Activated T-helper 2 cell treated with anti-CD3 and anti-CD28 coated beads, Interferon-gamma antibody, Interleukin-2, Interleukin-4, amounts not matched to agents 10 μg/mL and 5 μg/mL and 100 μg/mL, durations not matched to agents 14 hours and 24 hours and 36 hours (primary cell): ENCODE data around the gene OVAAL. TPM values are rescaled to one million over a fixed set of nuclear protein-coding genes. Genes with fewer than 3 reads are reported as not detected.

Experiments
- DNase-seq: peaks from one replicate; pipeline ENCODE4 v3.0.0; 2021; ENCODE audit warnings: low spot score
- H3K27ac Mint-ChIP-seq: one replicate; pipeline ENCODE4 v1.8.0; 2021; ENCODE audit warnings: mixed read lengths
- H3K27me3 Mint-ChIP-seq: one replicate; pipeline ENCODE4 v1.8.0; 2021; ENCODE audit warnings: low read depth, mixed read lengths
- H3K36me3 Mint-ChIP-seq: one replicate; pipeline ENCODE4 v1.8.0; 2021; ENCODE audit warnings: low read depth, mixed read lengths
- H3K4me1 Mint-ChIP-seq: one replicate; pipeline ENCODE4 v1.8.0; 2021; ENCODE audit warnings: low read depth, mixed read lengths
- H3K4me3 Mint-ChIP-seq: one replicate; pipeline ENCODE4 v1.8.0; 2021; ENCODE audit warnings: low read depth, mild to moderate bottlenecking, moderate library complexity, mixed read lengths
- H3K9me3 Mint-ChIP-seq: one replicate; pipeline ENCODE4 v1.8.0; 2021; ENCODE audit warnings: mixed read lengths
- intact Hi-C: fragments of 100-400 bp; cut with micrococcal nuclease; formaldehyde crosslinking; loops from one replicate; pipeline ENCODE4 v1.15.1; 2023
- total RNA-seq: library from RNA; stranded (reverse); gene quantifications from 2 replicates; pipeline ENCODE4 v1.2.3, GENCODE V29; 2022

The OVAAL gene
- total RNA-seq, 1 donor from 2014 or later = not detected

DNA sequence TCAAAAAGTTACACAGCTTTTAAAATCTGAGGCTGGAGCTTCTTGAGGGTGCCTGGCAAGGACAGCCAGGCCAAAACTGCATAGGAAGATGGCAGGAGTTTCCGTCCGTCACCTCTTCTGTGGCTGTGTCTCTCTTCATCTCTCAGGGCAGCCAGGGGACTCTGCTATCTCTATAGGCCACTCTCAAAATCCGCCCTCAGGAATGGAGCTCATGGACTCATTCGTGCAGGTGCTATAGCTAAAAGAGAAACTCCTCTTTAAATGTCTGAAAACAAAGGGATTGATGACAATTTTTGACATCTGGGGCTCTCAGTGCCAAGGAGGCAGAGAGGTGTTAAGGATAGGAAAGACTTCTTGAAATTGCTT lies 27.2 kb downstream of the OVAAL start:
- Mint-ChIP-seq H3K36me3 (peaks cover 7% of the 10 kb centered on the region), H3K9me3 (peaks cover 11% of the 10 kb centered on the region), H3K27ac (peak overlapping the region; percentile 86), H3K27me3 (no peaks in the 10 kb centered on the region), H3K4me3 (peak overlapping the region; percentile 20), H3K4me1 (peaks cover 26% of the 10 kb centered on the region)
- no peak for DNase-seq
- intact Hi-C loops = loop anchor here (1.0 to 5.0 kb wide), 2 partner anchors 14 to 46 kb away; partner anchors contain the start of gene XPR1

DNA sequence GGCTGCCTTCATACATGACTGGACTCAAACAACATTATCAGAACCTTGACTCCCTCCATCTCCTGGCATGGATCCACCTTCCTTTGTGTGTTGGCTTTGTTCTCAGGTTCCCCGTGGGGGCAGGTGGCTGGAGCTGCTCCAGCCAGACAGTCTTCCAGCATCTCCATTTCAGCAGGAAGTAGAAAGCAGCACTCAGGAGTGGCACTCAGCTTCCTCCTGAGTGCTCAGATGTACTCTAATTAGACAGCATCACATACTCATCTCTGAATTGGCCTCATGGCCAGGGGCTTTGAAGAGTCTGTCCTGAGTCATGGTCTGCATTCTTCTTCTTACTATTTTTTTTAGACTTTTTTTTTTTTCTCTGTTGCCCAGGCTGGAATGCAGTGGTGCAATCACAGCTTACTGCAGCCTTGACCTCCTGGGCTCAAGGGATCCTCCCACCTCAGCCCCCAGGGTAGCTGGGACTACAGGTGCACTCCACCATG lies 27.9 kb downstream of the OVAAL start:
- Mint-ChIP-seq H3K4me3 (no peak overlapping the region), H3K9me3 (peaks cover 11% of the 10 kb centered on the region), H3K4me1 (peaks cover 26% of the 10 kb centered on the region), H3K27ac (peak overlapping the region; percentile 72), H3K36me3 (peaks cover 7% of the 10 kb centered on the region), H3K27me3 (no peaks in the 10 kb centered on the region)
- intact Hi-C loops = loop anchor here (1.0 to 5.0 kb wide), 2 partner anchors 14 to 46 kb away; partner anchors contain the start of gene XPR1
- DNase-seq = no peak

DNA sequence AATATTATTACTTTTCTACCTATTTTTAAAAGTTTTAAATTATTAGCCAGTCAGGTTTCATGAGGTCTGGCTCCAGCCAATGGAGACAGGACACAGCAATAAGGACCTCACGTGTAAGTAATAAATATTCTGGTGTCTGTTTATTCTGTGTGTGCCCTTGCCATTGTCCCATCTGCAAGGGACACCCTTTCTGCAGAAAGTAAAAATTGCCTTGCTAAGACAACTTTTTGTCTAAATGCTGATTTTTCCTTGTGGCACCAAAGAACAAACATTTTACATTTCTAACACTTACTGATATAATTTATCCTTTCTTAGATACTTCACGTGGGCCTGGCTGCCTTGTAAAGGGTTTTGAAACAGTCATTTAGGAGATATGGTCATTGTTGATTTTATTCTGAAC lies 29.4 kb downstream of the OVAAL start:
- DNase-seq = no peak
- peaks cover 26% of the 10 kb centered on the region for H3K4me1 Mint-ChIP-seq
- no peaks in the 10 kb centered on the region for H3K27me3 Mint-ChIP-seq
- H3K36me3 Mint-ChIP-seq = peaks cover 7% of the 10 kb centered on the region
- no peak overlapping the region for H3K4me3 Mint-ChIP-seq
- H3K9me3 Mint-ChIP-seq = peaks cover 11% of the 10 kb centered on the region
- intact Hi-C loops = loop anchor here (5.0 kb wide), 1 partner anchor 44 kb away; the partner anchor contains the start of gene XPR1
- H3K27ac Mint-ChIP-seq = no peak overlapping the region

DNA sequence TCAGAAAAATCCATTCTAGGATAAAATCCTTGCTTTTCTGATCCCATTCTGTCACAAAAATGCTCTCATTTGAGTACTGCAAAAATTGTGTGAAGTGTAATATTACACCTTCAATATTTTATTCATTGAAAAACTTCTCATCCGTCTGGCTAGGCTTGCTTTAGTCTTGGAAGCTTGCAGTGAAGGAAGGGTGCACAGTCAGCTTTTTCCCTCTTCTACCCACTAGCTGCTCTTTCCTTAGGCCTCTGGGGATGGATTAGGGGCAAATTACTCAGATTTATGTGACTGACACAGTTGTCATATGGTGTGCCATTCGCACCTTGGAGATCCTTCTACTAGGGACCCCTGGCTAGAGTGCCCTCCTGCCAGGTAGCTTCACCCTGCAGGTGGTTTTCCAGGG lies 32.1 kb downstream of the OVAAL start:
- intact Hi-C loops = no loop called here
- Mint-ChIP-seq H3K27me3 (no peaks in the 10 kb centered on the region), H3K4me1 (peaks cover 9% of the 10 kb centered on the region), H3K36me3 (peaks cover 7% of the 10 kb centered on the region), H3K4me3 (no peak overlapping the region), H3K9me3 (peaks cover 11% of the 10 kb centered on the region), H3K27ac (no peak overlapping the region)
- no peak for DNase-seq

DNA sequence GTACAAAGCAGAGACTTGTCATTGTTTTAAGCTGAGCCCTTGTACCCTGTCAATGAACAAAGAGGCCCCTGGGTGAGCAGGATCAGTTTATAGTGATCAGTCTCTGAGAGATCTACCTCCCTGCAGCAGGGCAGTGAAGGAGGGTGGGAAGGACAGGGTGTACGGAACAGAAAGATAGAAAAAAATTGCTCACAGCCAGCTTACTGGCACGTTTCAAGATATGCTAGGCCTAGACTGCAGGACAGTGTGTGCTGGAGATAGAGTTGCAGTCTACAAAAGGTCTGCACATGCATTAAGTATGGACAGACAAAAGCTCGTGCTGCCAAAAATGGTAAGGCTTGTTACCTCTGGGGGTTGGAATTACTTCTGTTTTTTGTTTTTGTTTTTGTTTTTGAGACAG lies 34.6 kb downstream of the OVAAL start:
- no peaks in the 10 kb centered on the region for H3K4me1 Mint-ChIP-seq
- no peak overlapping the region for H3K27ac Mint-ChIP-seq
- intact Hi-C loops = no loop called here
- DNase-seq = no peak
- no peak overlapping the region for H3K4me3 Mint-ChIP-seq
- H3K36me3 Mint-ChIP-seq = no peaks in the 10 kb centered on the region
- H3K9me3 Mint-ChIP-seq = no peaks in the 10 kb centered on the region
- peaks cover 6% of the 10 kb centered on the region for H3K27me3 Mint-ChIP-seq

DNA sequence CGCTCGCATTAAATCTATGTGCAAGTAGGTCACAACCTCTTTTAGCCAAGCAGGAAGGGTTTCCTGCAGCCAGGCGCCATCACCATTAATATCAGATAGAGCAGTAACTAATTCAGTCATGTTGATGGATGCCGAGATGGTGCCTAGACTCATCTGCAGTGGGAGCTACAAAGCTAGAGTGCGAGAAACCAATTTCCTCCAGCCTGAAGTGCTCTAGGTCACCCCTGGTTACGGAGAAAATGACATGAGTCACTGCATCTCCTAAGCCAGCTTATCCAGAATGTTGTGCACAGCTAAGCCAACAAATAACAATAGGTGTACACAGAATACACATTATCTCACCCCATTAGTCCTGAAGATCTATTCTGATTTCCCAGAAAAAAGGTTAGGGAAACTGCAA lies 36.0 kb downstream of the OVAAL start:
- Mint-ChIP-seq H3K27me3 (peaks cover 9% of the 10 kb centered on the region), H3K4me3 (no peak overlapping the region), H3K9me3 (no peaks in the 10 kb centered on the region), H3K36me3 (no peaks in the 10 kb centered on the region), H3K4me1 (no peaks in the 10 kb centered on the region), H3K27ac (no peak overlapping the region)
- DNase-seq = no peak
- intact Hi-C loops = no loop called here

DNA sequence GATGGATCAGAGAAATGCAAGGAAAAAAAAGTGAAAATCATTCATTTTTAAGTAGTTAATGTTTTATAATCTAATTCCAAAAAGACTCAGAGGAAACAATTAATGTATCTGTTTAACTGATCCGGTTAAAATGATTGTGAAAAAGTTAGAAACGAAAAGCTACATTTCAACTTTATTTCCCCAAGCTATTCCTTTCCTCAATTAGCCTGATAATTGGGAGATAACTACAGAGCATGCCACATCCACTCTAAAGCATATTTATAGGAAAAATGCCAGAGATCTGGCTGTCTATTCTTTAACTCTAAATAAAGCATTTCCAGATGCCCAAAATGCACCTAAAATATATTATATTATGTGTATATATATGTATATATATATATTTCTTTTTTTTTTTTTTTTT lies 37.2 kb downstream of the OVAAL start:
- intact Hi-C loops = no loop called here
- no peak for DNase-seq
- no peaks in the 10 kb centered on the region for H3K36me3 Mint-ChIP-seq
- H3K27ac Mint-ChIP-seq = no peak overlapping the region
- peaks cover 11% of the 10 kb centered on the region for H3K27me3 Mint-ChIP-seq
- H3K4me1 Mint-ChIP-seq = no peaks in the 10 kb centered on the region
- no peaks in the 10 kb centered on the region for H3K9me3 Mint-ChIP-seq
- H3K4me3 Mint-ChIP-seq = no peak overlapping the region

DNA sequence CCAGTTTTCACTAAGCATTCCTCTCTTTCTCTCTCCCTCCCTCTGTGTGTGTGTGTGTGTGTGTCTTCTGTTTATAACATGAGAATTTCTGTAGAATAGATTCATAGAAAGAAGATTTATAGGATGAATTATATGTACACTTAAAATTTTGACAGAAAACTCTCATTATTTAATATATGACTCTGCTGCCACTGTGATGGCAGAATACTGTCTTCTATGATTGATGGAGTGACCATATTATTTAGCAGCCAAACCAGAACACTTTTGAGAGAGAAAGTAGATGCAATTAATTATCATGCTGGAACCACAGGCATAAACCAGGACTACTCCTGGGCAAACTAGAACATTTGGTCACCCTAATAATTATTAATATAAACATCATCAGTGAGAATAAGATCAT lies 38.8 kb downstream of the OVAAL start:
- no peaks in the 10 kb centered on the region for H3K4me1 Mint-ChIP-seq
- H3K27me3 Mint-ChIP-seq = peaks cover 14% of the 10 kb centered on the region
- no peaks in the 10 kb centered on the region for H3K36me3 Mint-ChIP-seq
- intact Hi-C loops = no loop called here
- DNase-seq = no peak
- H3K27ac Mint-ChIP-seq = no peak overlapping the region
- no peak overlapping the region for H3K4me3 Mint-ChIP-seq
- H3K9me3 Mint-ChIP-seq = no peaks in the 10 kb centered on the region

DNA sequence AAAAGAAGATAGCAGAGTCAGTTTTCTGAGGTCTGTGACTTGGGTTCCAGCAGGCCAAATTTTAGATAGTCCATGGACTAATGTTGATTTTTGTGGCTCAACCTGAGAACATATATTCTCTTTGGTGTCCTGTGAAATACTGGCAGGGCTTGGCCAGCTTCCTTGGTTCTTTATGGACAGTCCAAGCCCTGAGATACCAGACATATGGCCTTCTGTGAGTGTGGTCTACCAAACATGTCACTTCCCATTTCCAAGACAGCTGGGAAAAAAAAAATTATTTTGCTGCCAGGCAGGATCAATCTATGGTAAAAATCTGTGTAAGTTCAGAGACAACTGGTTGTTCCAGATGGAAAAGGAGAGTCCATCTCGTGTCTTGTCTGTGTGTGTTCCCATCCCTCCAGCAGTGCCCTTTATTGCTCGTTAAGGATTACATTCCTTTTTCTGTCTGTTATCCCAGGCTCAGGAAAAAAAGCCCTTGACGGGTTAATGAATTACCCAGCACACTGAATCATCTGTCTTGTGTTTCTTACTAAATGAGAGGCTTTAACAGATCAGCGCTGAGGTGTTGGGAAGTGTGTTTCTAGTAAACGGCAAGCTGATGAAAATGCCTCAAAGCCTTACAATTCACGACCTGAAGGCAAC lies 39.7 kb downstream of the OVAAL start:
- no peaks in the 10 kb centered on the region for H3K4me1 Mint-ChIP-seq
- no peaks in the 10 kb centered on the region for H3K9me3 Mint-ChIP-seq
- no peak overlapping the region for H3K27ac Mint-ChIP-seq
- no peaks in the 10 kb centered on the region for H3K36me3 Mint-ChIP-seq
- no peak for DNase-seq
- H3K4me3 Mint-ChIP-seq = no peak overlapping the region
- intact Hi-C loops = no loop called here
- H3K27me3 Mint-ChIP-seq = peaks cover 14% of the 10 kb centered on the region

DNA sequence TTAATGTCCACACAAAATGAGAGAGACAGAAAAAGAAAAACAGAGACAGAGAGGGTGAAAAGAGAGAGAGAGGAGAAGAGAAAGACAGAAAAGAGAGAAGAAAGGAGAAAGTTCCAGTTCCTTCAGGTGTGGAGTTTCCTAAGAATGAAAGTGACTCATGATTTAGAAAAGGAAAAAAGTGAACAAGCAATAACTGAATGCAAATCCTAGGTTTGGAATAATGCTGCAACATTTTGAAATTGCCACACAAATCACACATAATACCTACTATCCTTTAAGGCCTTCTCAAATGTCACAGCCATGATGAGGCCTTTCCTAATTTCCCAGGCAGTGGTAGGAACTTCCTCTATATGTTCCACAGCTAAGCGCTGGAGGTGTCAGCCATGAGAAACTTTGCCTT lies 41.6 kb downstream of the OVAAL start:
- DNase-seq = no peak
- H3K9me3 Mint-ChIP-seq = no peaks in the 10 kb centered on the region
- no peaks in the 10 kb centered on the region for H3K36me3 Mint-ChIP-seq
- intact Hi-C loops = no loop called here
- H3K27me3 Mint-ChIP-seq = peaks cover 16% of the 10 kb centered on the region
- H3K4me3 Mint-ChIP-seq = no peak overlapping the region
- no peaks in the 10 kb centered on the region for H3K4me1 Mint-ChIP-seq
- no peak overlapping the region for H3K27ac Mint-ChIP-seq

DNA sequence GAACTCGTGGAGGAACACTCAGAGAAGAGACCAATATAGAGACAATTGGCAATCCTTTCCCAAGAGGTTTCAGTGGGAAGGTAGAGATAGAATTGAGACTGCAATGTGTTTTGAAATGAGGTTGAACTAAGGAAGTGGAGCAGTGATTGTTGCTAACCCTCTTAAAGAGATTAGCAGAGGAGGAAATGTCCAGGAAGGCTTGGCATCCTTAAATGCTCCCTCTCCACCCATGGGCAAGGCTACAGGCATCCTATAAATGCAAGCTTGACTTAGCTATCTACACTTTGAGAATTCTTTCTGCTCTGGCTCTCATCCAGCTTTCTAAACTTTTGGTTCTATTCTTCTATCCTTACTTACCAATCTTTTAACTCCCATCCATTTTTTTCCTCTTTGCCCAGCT lies 42.7 kb downstream of the OVAAL start:
- Mint-ChIP-seq H3K4me3 (no peak overlapping the region), H3K27me3 (peaks cover 18% of the 10 kb centered on the region), H3K4me1 (no peaks in the 10 kb centered on the region), H3K27ac (no peak overlapping the region), H3K9me3 (no peaks in the 10 kb centered on the region), H3K36me3 (no peaks in the 10 kb centered on the region)
- DNase-seq = no peak
- intact Hi-C loops = no loop called here

DNA sequence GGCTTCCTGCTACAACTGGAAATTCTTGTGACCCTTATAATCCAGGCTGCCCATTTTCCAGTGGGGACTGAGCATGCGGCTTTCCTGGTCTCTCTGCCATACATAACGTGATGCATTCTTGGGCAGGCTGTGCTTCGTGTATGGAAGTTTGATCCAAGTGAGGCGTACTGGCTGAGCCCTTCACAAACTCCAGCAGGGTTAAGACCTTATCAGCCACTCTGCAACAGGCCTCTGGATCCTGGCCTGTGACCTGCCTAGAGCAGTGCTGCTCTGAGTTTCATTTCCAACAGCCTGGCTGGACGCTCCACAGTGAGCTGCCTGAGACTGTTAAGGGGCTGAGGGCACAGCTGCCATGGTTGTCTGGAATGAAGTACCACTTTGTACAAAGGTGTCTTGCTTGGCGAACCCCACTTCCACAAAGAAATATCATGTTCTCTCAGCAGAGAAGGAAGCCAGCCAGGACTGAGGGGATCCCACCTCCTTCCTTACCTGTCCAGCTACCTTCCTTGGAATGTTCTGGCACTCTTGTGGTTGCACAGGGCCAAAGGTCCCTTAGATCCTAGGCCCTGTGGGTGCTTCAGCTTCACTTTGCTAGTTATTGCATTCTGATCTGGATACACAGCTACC lies 44.6 kb downstream of the OVAAL start:
- H3K4me1 Mint-ChIP-seq = no peaks in the 10 kb centered on the region
- H3K4me3 Mint-ChIP-seq = no peak overlapping the region
- intact Hi-C loops = no loop called here
- no peaks in the 10 kb centered on the region for H3K9me3 Mint-ChIP-seq
- no peaks in the 10 kb centered on the region for H3K36me3 Mint-ChIP-seq
- peaks cover 14% of the 10 kb centered on the region for H3K27me3 Mint-ChIP-seq
- DNase-seq = no peak
- H3K27ac Mint-ChIP-seq = no peak overlapping the region

DNA sequence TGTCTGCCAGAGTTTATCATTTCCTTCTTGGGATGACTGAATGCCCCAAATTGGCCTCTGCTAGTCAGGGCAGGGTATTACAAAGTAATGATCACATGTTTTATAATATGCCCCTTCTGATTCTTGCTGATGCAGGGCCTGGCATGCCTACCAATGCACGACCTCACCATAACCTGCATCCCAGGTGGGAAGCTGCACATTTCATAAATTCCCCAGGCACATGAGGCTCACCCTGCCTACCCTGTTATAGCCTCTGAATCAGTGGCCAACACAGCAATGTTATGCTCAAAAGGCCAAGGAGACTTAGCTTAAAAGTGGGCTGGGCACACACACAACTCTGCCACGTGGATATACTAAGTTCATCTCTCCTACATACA lies 45.1 kb downstream of the OVAAL start:
- Mint-ChIP-seq H3K4me3 (no peak overlapping the region), H3K27me3 (peaks cover 10% of the 10 kb centered on the region), H3K36me3 (no peaks in the 10 kb centered on the region), H3K9me3 (no peaks in the 10 kb centered on the region), H3K4me1 (no peaks in the 10 kb centered on the region), H3K27ac (no peak overlapping the region)
- no peak for DNase-seq
- intact Hi-C loops = no loop called here
